OCI-LY3 (cell line): ENCODE data around the gene CHKB.

Experiments
- H2AFZ ChIP-seq: fragments of 200-600, 300-600 bp; shearing (Covaris generic); 2 replicates; pipeline ENCODE4 v1.6.0; 2014; ENCODE audit warnings: antibody characterized with exemption, low read depth, low read length
- H3K27ac ChIP-seq: fragments of 200-600, 300-600 bp; sonication (generic); 2 replicates; pipeline ENCODE4 v1.5.1; 2014; ENCODE audit warnings: mild to moderate bottlenecking, low read length, moderate library complexity, mixed read lengths
- H3K27me3 ChIP-seq: fragments of 200-600, 300-600 bp; sonication (generic); 2 replicates; pipeline ENCODE4 v1.6.1; 2014; ENCODE audit warnings: low read depth, low read length, mixed read lengths
- H3K36me3 ChIP-seq: fragments of 200-600, 300-600 bp; sonication (generic); replicated peaks from 2 replicates; pipeline ENCODE3; 2014; ENCODE audit warnings: low read depth, low read length, mixed read lengths
- H3K4me1 ChIP-seq: fragments of 300-600, 200-600 bp; sonication (generic); 2 replicates; pipeline ENCODE4 v1.6.1; 2014; ENCODE audit warnings: low read length, mixed read lengths
- H3K4me2 ChIP-seq: fragments of 200-600, 300-600 bp; sonication (generic); 2 replicates; pipeline ENCODE4 v1.6.1; 2014; ENCODE audit warnings: low read length, mixed read lengths
- H3K4me3 ChIP-seq: fragments of 300-600, 200-600 bp; sonication (generic); 2 replicates; pipeline ENCODE4 v1.5.1; 2014; ENCODE audit warnings: antibody characterized with exemption, mild to moderate bottlenecking, low read length, moderate library complexity
- H3K79me2 ChIP-seq: fragments of 300-600, 200-600 bp; shearing (Covaris generic); 2 replicates; pipeline ENCODE4 v1.6.1; 2014; ENCODE audit warnings: mild to moderate bottlenecking, low read length, mixed read lengths
- H3K9ac ChIP-seq: fragments of 300-600, 200-600 bp; shearing (Covaris generic); 2 replicates; pipeline ENCODE4 v1.6.0; 2014; ENCODE audit warnings: mild to moderate bottlenecking, low read length, moderate library complexity
- H3K9me3 ChIP-seq: fragments of 200-600, 300-600 bp; shearing (Covaris generic); 2 replicates; pipeline ENCODE4 v1.6.1; 2014; ENCODE audit warnings: low read length, mixed read lengths; ENCODE audit not compliant: insufficient read depth
- H4K20me1 ChIP-seq: fragments of 200-600, 300-600 bp; sonication (generic); 2 replicates; pipeline ENCODE4 v1.6.1; 2016; ENCODE audit warnings: low read length, mixed read lengths; ENCODE audit not compliant: insufficient read depth
- EZH2phosphoT487 ChIP-seq: fragments of 200-600 bp; shearing (Covaris generic); IDR thresholded peaks from 2 replicates; pipeline ENCODE4 v1.6.1; 2018; ENCODE audit warnings: antibody characterized with exemption, mixed run types, low read depth
- TF ChIP-seq, protein P1 (sequence below): fragments of 200-600, 300-600 bp; sonication (generic); IDR thresholded peaks from 2 replicates; pipeline ENCODE4 v1.5.1; 2014; ENCODE audit warnings: antibody characterized with exemption, low read length, low read depth

CHKB gene

DNA sequence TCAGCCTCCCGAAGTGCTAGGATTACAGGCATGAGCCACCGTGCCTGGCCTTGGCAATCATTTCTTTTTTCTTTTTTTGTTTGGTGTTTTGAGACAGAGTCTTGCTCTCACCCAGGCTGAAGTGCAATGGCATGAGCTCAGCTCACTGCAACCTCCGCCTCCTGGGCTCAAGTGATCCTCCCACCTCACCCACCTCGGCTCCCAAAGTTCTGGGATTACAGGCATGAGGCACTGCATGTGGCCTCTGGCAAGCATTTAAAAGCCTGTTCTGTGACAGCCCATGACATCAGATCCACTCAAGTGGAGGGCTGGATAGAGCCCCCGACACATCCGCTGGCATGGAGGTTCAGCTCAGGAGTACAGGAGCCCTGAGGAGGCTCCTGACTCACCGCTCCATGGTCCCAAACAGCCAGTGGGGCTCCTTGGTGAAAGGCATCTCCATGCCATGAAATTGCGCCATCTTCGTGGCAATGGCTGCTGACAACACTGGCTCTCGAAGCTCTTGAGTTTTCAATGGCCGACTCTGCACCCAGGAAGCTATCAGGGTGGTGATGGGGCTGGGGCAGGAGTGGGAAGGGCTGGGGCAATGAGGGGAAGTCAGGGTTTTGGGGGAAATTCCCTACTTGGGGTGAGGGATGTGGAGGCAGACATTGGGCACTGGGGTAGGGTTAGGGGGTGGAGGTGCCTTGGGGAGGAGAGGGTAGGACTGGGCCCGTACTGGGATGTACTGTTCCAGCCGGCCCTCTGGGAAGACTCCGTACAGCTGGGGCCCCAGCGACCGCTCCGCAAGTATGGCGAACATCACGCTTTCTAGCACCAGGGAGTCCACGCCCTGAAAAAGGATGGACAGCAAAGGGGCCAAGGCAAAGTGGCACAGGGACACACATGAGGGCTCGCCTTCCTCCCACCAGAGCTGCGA lies 1.4 kb downstream of the CHKB start:
- Histone ChIP-seq H3K4me1 (peaks cover 11% of the 10 kb centered on the region), H3K79me2 (peaks cover 18% of the 10 kb centered on the region), H3K36me3 (no peaks in the 10 kb centered on the region), H3K4me3 (peak overlapping the region; percentile 91), H3K9me3 (no peaks in the 10 kb centered on the region), H3K9ac (peak overlapping the region; percentile 93), H4K20me1 (no peaks in the 10 kb centered on the region), H3K27me3 (no peaks in the 10 kb centered on the region), H3K4me2 (peak overlapping the region; percentile 88), H2AFZ (no peak overlapping the region), H3K27ac (peak overlapping the region; percentile 88)
- TF ChIP-seq, protein P1, sequence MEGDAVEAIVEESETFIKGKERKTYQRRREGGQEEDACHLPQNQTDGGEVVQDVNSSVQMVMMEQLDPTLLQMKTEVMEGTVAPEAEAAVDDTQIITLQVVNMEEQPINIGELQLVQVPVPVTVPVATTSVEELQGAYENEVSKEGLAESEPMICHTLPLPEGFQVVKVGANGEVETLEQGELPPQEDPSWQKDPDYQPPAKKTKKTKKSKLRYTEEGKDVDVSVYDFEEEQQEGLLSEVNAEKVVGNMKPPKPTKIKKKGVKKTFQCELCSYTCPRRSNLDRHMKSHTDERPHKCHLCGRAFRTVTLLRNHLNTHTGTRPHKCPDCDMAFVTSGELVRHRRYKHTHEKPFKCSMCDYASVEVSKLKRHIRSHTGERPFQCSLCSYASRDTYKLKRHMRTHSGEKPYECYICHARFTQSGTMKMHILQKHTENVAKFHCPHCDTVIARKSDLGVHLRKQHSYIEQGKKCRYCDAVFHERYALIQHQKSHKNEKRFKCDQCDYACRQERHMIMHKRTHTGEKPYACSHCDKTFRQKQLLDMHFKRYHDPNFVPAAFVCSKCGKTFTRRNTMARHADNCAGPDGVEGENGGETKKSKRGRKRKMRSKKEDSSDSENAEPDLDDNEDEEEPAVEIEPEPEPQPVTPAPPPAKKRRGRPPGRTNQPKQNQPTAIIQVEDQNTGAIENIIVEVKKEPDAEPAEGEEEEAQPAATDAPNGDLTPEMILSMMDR, result no peak
- TF ChIP-seq EZH2phosphoT487, result no peak

DNA sequence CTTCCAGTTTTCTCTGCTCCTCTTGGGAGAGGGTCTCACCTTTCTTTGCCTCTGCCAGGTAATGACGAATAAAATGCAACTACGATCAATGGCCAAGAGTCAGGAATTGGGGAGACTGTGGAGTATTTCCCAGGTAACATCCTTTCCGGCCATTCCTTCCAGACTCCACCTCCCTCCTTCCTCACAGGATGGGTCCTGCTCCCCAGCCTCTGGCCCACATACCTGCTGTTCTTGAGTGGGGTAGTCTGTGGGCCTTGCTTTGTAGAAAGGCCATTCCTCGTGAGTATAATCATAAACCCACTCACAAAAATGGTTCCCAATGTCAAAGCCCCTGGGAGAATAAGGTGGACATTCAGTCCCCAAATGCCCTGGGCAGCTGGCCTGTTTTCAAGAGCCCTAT lies 2.9 kb downstream of the CHKB start:
- H4K20me1 ChIP-seq, result no peaks in the 10 kb centered on the region
- no peak overlapping the region for H2AFZ ChIP-seq
- no peak overlapping the region for H3K9ac ChIP-seq
- peaks cover 18% of the 10 kb centered on the region for H3K79me2 ChIP-seq
- no peak overlapping the region for H3K4me2 ChIP-seq
- no peaks in the 10 kb centered on the region for H3K27me3 ChIP-seq
- H3K4me3 ChIP-seq, result no peak overlapping the region
- peaks cover 11% of the 10 kb centered on the region for H3K4me1 ChIP-seq
- TF ChIP-seq EZH2phosphoT487, result no peak
- TF ChIP-seq, protein P1, result no peak
- H3K36me3 ChIP-seq, result no peaks in the 10 kb centered on the region
- no peak overlapping the region for H3K27ac ChIP-seq
- H3K9me3 ChIP-seq, result no peaks in the 10 kb centered on the region

GRCh38 chr22:50578776-50579310 lies 3.8 kb downstream of the CHKB start:
- H2AFZ ChIP-seq, result no peak overlapping the region
- H3K4me2 ChIP-seq, result no peak overlapping the region
- H3K27ac ChIP-seq, result no peak overlapping the region
- H3K4me1 ChIP-seq, result peaks cover 11% of the 10 kb centered on the region
- H4K20me1 ChIP-seq, result no peaks in the 10 kb centered on the region
- no peak overlapping the region for H3K4me3 ChIP-seq
- H3K27me3 ChIP-seq, result no peaks in the 10 kb centered on the region
- no peaks in the 10 kb centered on the region for H3K9me3 ChIP-seq
- H3K9ac ChIP-seq, result no peak overlapping the region
- H3K36me3 ChIP-seq, result no peaks in the 10 kb centered on the region
- H3K79me2 ChIP-seq, result peaks cover 18% of the 10 kb centered on the region
- TF ChIP-seq EZH2phosphoT487, result no peak
- TF ChIP-seq, protein P1, result no peak

DNA sequence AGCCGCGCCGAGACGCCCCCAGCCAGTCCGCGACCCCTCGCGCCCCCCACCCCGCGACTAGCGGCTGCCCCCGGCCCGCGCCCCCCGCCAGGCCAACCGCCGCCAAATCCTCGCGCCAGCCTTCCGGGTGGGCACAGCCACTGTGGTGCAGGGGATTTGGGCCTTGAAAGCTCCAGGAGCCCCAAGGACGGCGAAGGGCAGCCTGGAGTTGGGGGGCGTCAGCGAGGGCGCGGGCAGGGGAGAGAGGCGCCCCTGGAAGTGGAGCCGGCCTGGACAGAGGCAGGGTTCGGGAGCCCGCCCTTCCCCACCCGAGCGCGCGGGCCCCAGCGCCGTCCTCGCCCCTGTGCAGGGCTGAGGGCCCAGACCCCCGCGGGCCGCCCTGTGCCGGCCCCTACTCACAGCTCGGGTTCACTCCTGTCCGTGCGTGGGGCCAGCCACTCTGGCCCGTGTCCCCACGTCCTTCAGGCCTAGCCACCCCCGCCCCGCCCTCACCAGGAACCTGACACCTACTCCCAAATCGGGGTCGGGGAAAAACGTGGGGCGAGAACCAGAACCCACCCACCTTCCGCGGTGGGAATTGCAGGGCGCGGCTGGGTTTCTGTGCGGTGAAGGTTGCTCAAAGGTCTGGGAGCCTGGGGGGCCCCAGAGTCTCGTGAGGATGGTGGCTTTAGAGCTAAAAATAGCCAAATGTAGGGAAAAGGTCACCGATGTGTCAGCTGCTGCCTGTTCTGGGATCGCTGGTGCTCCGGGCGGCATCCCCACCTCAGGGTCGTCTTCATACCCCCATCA lies 4.5 kb downstream of the CHKB start, which contains the start of gene CPT1B:
TSS of gene CPT1B (minus strand) at position 441 of the 789 bp plus-strand sequence. CDS start 512 bp downstream, outside the sequence.
- Histone ChIP-seq H3K4me3 (no peak within 1 kb of the TSS), H3K36me3 (no peaks in the 10 kb centered on the region), H3K27me3 (no peaks in the 10 kb centered on the region), H3K4me2 (no peak within 1 kb of the TSS), H3K79me2 (peaks cover 14% of the 10 kb centered on the region), H3K9ac (no peak within 1 kb of the TSS), H3K9me3 (no peaks in the 10 kb centered on the region), H2AFZ (no peak within 1 kb of the TSS), H3K4me1 (peaks cover 7% of the 10 kb centered on the region), H4K20me1 (no peaks in the 10 kb centered on the region), H3K27ac (no peak within 1 kb of the TSS)
- TF ChIP-seq, protein P1, result no peak
- TF ChIP-seq EZH2phosphoT487, result no peak
